ENCODE measurements around the gene EPGN. TPM values are rescaled to one million over a fixed set of nuclear protein-coding genes. Genes with fewer than 3 reads are reported as not detected.

EPGN gene
- total and polyA plus RNA-seq, 2 of the 13 experiments (the other 11 are each of a cell fraction or from before 2014, with no cell fraction given), result not detected

GRCh38 chr4:74314329-74314728 is 6.1 kb downstream of the EPGN start (continued):
- TF ChIP-seq SNAPC4 (CRISPR knock-in tag; IDR thresholded peaks at IDR 0.05) (no peak), ZNF142 (CRISPR knock-in tag; IDR thresholded peaks at IDR 0.05) (no peak), PAF1 (CRISPR knock-in tag; IDR thresholded peaks at IDR 0.05) (no peak)
